ENCODE measurements around the gene KDM5C.

GRCh38 chrX:53155512-53156206 lies 69.3 kb downstream of the KDM5C start:
- TF ChIP-seq NFYB (IDR thresholded peaks at IDR 0.05; ENCODE audit: extremely low read depth, insufficient read length), result no peak
- TF ChIP-seq AFF1 (IDR thresholded peaks at IDR 0.05; ENCODE audit: low read depth in 1 of 2, partially characterized antibody in 2 of 2), result no peak
- TF ChIP-seq ETS1 (conservative IDR thresholded peaks at IDR 0.05; ENCODE audit: control insufficient read depth, low read depth, low read length), result no peak
- no peak for TF ChIP-seq CBFB (CRISPR knock-in tag; IDR thresholded peaks at IDR 0.05)
